H9 (cell line): ENCODE measurements around the gene ZCCHC7. TPM values are rescaled to one million over a fixed set of nuclear protein-coding genes. Genes with fewer than 3 reads are reported as not detected.
"Not testable (repeated sequence)": the region's sequence is repeated elsewhere in the genome, so short reads cannot be mapped to it uniquely, and the experiment has no call there.

Experiments used
- DNase-seq: peaks from one replicate; pipeline ENCODE4 v3.0.0-alpha.2; 2017
- H2AFZ ChIP-seq: one replicate; pipeline ENCODE4 v1.6.1; 2013; ENCODE audit warnings: mild to moderate bottlenecking, low read length, control low read depth, moderate library complexity
- H2AK5ac ChIP-seq: 2 replicates; pipeline ENCODE4 v1.6.1; 2013; ENCODE audit warnings: low read length, control low read depth, mixed read lengths; ENCODE audit not compliant: insufficient read length
- H2BK120ac ChIP-seq: one replicate; pipeline ENCODE4 v1.6.1; 2013; ENCODE audit warnings: low read depth, mild to moderate bottlenecking, low read length, control low read depth, inconsistent platforms; ENCODE audit not compliant: poor library complexity, severe bottlenecking
- H2BK12ac ChIP-seq: 2 replicates; pipeline ENCODE4 v1.6.1; 2013; ENCODE audit warnings: low read length, control low read depth, mixed read lengths, low read depth; ENCODE audit not compliant: insufficient read length
- H2BK15ac ChIP-seq: 2 replicates; pipeline ENCODE4 v1.6.1; 2013; ENCODE audit warnings: low read depth, low read length, control low read depth
- H2BK20ac ChIP-seq: one replicate; pipeline ENCODE4 v1.6.1; 2013; ENCODE audit warnings: low read depth, mild to moderate bottlenecking, low read length, control low read depth, inconsistent platforms; ENCODE audit not compliant: poor library complexity, severe bottlenecking
- H2BK5ac ChIP-seq: 2 replicates; pipeline ENCODE4 v1.6.1; 2013; ENCODE audit warnings: low read length, control low read depth, mixed read lengths; ENCODE audit not compliant: insufficient read length
- H3K14ac ChIP-seq: 2 replicates; pipeline ENCODE4 v1.6.1; 2013; ENCODE audit warnings: low read length, control low read depth; ENCODE audit not compliant: insufficient read depth
- H3K18ac ChIP-seq: 2 replicates; pipeline ENCODE4 v1.6.1; 2013; ENCODE audit warnings: low read depth, mild to moderate bottlenecking, mixed read lengths, low read length, control low read depth; ENCODE audit not compliant: insufficient read length
- H3K23ac ChIP-seq: 2 replicates; pipeline ENCODE4 v1.6.1; 2013; ENCODE audit warnings: low read length, control low read depth, mixed read lengths, low read depth; ENCODE audit not compliant: insufficient read length
- H3K23me2 ChIP-seq: 2 replicates; pipeline ENCODE4 v1.6.1; 2013; ENCODE audit warnings: low read depth, mild to moderate bottlenecking, mixed read lengths, low read length, control low read depth; ENCODE audit not compliant: insufficient read length, poor library complexity, severe bottlenecking
- H3K27ac ChIP-seq: 2 replicates; pipeline ENCODE4 v1.5.1; 2013; ENCODE audit warnings: low read length, control low read depth, mixed read lengths, low read depth; ENCODE audit not compliant: insufficient read length
- H3K27me3 ChIP-seq: 2 replicates; pipeline ENCODE4 v1.6.1; 2013; ENCODE audit warnings: low read length, control low read depth, inconsistent platforms; ENCODE audit not compliant: insufficient read depth
- H3K4ac ChIP-seq: 2 replicates; pipeline ENCODE4 v1.6.1; 2013; ENCODE audit warnings: low read depth, mild to moderate bottlenecking, control low read depth, inconsistent platforms, low read length, moderate library complexity
- H3K4me1 ChIP-seq: 2 replicates; pipeline ENCODE4 v1.6.1; 2013; ENCODE audit warnings: low read length, control low read depth, inconsistent platforms; ENCODE audit not compliant: insufficient read depth
- H3K4me2 ChIP-seq: 2 replicates; pipeline ENCODE4 v1.6.1; 2013; ENCODE audit warnings: low read length, control low read depth, mixed read lengths; ENCODE audit not compliant: insufficient read length, insufficient read depth
- H3K56ac ChIP-seq: 2 replicates; pipeline ENCODE4 v1.6.1; 2013; ENCODE audit warnings: low read depth, mild to moderate bottlenecking, mixed read lengths, low read length, control low read depth; ENCODE audit not compliant: insufficient read length
- H3K79me1 ChIP-seq: 2 replicates; pipeline ENCODE4 v1.6.1; 2013; ENCODE audit warnings: low read depth, mild to moderate bottlenecking, moderate library complexity, low read length, control low read depth, inconsistent platforms; ENCODE audit not compliant: insufficient read depth, poor library complexity, severe bottlenecking
- H3K79me2 ChIP-seq: 2 replicates; pipeline ENCODE4 v1.6.1; 2013; ENCODE audit warnings: low read length, control low read depth, inconsistent platforms; ENCODE audit not compliant: insufficient read depth
- H3K9ac ChIP-seq: 2 replicates; pipeline ENCODE4 v1.6.1; 2013; ENCODE audit warnings: low read length, control low read depth, mixed read lengths; ENCODE audit not compliant: insufficient read length; ENCODE audit errors: extremely low read depth
- H3K9me3 ChIP-seq: one replicate; pipeline ENCODE4 v1.6.1; 2013; ENCODE audit warnings: low read depth, low read length, inconsistent platforms; ENCODE audit not compliant: control insufficient read depth
- H3T11ph ChIP-seq: one replicate; pipeline ENCODE4 v1.6.1; 2013; ENCODE audit warnings: mild to moderate bottlenecking, low read length, control low read depth, inconsistent platforms
- H4K20me1 ChIP-seq: one replicate; pipeline ENCODE4 v1.6.1; 2013; ENCODE audit not compliant: control insufficient read depth, insufficient read length, insufficient read depth
- H4K5ac ChIP-seq: 2 replicates; pipeline ENCODE4 v1.6.1; 2013; ENCODE audit warnings: low read depth, mild to moderate bottlenecking, mixed read lengths, low read length, control low read depth; ENCODE audit not compliant: insufficient read length
- H4K8ac ChIP-seq: replicated peaks from 2 replicates; pipeline ENCODE4 v1.6.1; 2013; ENCODE audit warnings: low read length, control low read depth, mixed read lengths, low read depth; ENCODE audit not compliant: insufficient read length
- H4K91ac ChIP-seq: 2 replicates; pipeline ENCODE4 v1.6.1; 2013; ENCODE audit warnings: low read depth, mild to moderate bottlenecking, moderate library complexity, mixed read lengths, low read length, control low read depth; ENCODE audit not compliant: insufficient read length
- H3K27ac Mint-ChIP-seq, 3 experiments: 2 replicates in 2 of 3; 3 replicates in 1 of 3; pipeline ENCODE4 v1.8.0; 2020 to 2021; ENCODE audit warnings: mixed read lengths in 3 of 3, mild to moderate bottlenecking in 1 of 3, moderate library complexity in 1 of 3
- H3K27me3 Mint-ChIP-seq: 2 replicates; pipeline ENCODE4 v1.8.0; 2021; ENCODE audit warnings: low read depth, mild to moderate bottlenecking, moderate library complexity, mixed read lengths
- H3K36me3 Mint-ChIP-seq, 3 experiments: 2 replicates in 2 of 3; 3 replicates in 1 of 3; pipeline ENCODE4 v1.8.0; 2020 to 2021; ENCODE audit warnings: low read depth in 3 of 3, mixed read lengths in 3 of 3; ENCODE audit not compliant: insufficient read depth in 1 of 3
- H3K4me1 Mint-ChIP-seq, 2 experiments: 2 replicates each; pipeline ENCODE4 v1.8.0; 2020; ENCODE audit warnings: mixed read lengths in 2 of 2
- H3K4me3 Mint-ChIP-seq, 2 experiments: 2 replicates in 1 of 2; 3 replicates in 1 of 2; pipeline ENCODE4 v1.8.0; 2020 to 2021; ENCODE audit warnings: mild to moderate bottlenecking in 2 of 2, mixed read lengths in 2 of 2, moderate library complexity in 1 of 2
- H3K9me3 Mint-ChIP-seq, 2 experiments: 2 replicates in 1 of 2; 3 replicates in 1 of 2; pipeline ENCODE4 v1.8.0; 2020; ENCODE audit warnings: mild to moderate bottlenecking in 2 of 2, mixed read lengths in 2 of 2, moderate library complexity in 1 of 2
- WGBS: extraction: QIAGEN DNeasy Blood & Tissue Kit; methylation state at CpG from one replicate; pipeline ENCODE4 v1.1.7; 2013; ENCODE audit warnings: missing lambda C conversion rate, low lambda C conversion rate, mixed read lengths; ENCODE audit not compliant: insufficient read length; ENCODE audit errors: extremely low coverage; 5-methylcytosine and 5-hydroxymethylcytosine counted together
- long read RNA-seq: library from polyadenylated mRNA; unstranded; transcript quantifications from one replicate; pipeline ENCODE4 v2.0.0, GENCODE V29; 2020
- total RNA-seq: library from RNA; stranded (reverse); gene quantifications from 2 replicates; pipeline ENCODE4 v1.2.1, GENCODE V29; 2021
- TF ChIP-seq, protein P1 (sequence below): fragments of 200-600 bp; sonication (generic); conservative IDR thresholded peaks from 3 replicates; pipeline ENCODE4 v1.8.0; 2021; ENCODE audit warnings: antibody characterized with exemption, mild to moderate bottlenecking

Gene ZCCHC7
- 20.3 and 21.4 TPM in 2 replicates for total RNA-seq
- long read RNA-seq, transcript ZCCHC7-202 (9 exons, 2,619 nt) = major isoform, 23 of 123 reads
- long read RNA-seq, partial matches to known transcripts = 43 of 123 reads
- long read RNA-seq, other reads (novel, unspliced or antisense) = 55 of 123 reads

DNA sequence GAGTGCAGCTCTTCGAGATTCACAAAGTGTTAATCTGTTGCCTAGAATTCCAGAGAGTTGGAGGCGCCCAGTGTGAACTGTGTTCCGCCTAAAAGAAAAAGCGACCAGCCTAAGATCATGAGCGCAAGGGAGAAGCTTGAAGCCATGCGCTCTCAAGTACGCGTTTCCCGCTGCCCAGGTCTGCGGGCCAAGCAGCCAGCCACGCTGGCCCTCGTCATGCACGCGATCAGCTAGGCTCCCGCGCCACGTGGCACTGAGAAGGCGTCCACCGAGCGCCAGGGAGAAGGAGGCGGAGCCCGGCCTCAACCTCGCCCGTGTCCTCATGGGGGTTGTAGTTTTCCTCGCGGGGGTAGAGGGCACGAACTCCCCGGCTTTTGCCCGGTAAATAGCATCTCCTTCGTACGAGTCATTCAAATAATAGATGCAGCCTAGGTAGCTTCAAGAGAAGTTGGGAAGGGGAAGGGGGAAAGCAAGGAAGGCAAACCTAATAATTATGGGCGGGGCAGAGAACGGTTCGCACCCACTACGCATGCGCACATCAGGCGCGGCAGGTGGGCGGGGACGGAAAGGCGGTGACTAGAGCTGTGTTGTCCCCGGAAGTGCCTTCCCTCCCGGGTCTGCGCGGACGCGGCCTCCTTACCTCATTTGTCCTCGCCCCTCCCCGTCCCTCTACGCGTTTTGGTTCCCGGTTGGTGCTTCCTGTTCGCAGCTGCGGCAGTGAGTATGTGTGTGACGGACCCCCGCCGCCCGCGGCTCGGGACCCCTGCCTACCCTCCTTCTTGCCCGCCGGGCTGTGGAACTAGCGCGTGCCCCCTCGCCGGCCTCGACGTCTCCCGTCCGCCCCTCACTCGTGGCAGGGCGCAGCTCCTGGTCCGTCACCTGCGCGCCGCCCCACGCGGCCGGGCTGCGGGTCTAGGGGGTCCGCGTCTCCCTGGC lies at the start of gene ZCCHC7:
Gene ZCCHC7 (plus strand): TSS at position 668 of the 936 bp plus-strand sequence.
- TF ChIP-seq, protein P1, sequence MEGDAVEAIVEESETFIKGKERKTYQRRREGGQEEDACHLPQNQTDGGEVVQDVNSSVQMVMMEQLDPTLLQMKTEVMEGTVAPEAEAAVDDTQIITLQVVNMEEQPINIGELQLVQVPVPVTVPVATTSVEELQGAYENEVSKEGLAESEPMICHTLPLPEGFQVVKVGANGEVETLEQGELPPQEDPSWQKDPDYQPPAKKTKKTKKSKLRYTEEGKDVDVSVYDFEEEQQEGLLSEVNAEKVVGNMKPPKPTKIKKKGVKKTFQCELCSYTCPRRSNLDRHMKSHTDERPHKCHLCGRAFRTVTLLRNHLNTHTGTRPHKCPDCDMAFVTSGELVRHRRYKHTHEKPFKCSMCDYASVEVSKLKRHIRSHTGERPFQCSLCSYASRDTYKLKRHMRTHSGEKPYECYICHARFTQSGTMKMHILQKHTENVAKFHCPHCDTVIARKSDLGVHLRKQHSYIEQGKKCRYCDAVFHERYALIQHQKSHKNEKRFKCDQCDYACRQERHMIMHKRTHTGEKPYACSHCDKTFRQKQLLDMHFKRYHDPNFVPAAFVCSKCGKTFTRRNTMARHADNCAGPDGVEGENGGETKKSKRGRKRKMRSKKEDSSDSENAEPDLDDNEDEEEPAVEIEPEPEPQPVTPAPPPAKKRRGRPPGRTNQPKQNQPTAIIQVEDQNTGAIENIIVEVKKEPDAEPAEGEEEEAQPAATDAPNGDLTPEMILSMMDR = no peak
- no CpG with 5 or more reads among the region's 82 CpGs for WGBS
- H3K18ac ChIP-seq = peak within 1 kb of the TSS; percentile 83
- H3K79me2 ChIP-seq = peaks cover 4% of the 10 kb centered on the region; the same call in 1 of the 2 replicates
- peaks cover 2% of the 10 kb centered on the region; the same call in 1 of the 2 replicates for H3K4me1 ChIP-seq
- H3K4me3 Mint-ChIP-seq = peak within 1 kb of the TSS; percentile 95 to 97
- peak; percentile 96 for DNase-seq
- H3K36me3 Mint-ChIP-seq = peaks cover 6% of the 10 kb centered on the region in 3 experiments; a peak in 5 of 7 replicates
- no peak within 1 kb of the TSS for H2BK5ac ChIP-seq
- H4K5ac ChIP-seq = no peak within 1 kb of the TSS
- no peak within 1 kb of the TSS for H2BK20ac ChIP-seq
- no peak within 1 kb of the TSS for H3T11ph ChIP-seq
- H3K56ac ChIP-seq = no peak within 1 kb of the TSS
- H3K4ac ChIP-seq = no peak within 1 kb of the TSS
- H3K23me2 ChIP-seq = peaks cover 3% of the 10 kb centered on the region
- H2BK120ac ChIP-seq = no peak within 1 kb of the TSS
- H3K9me3 Mint-ChIP-seq = peaks cover 6 to 11% of the 10 kb centered on the region in 2 experiments
- H4K20me1 ChIP-seq = no peaks in the 10 kb centered on the region
- H3K9me3 ChIP-seq = no peaks in the 10 kb centered on the region
- no peak within 1 kb of the TSS for H2AK5ac ChIP-seq
- H3K27ac ChIP-seq = no peak within 1 kb of the TSS
- H4K91ac ChIP-seq = no peak within 1 kb of the TSS
- peak within 1 kb of the TSS; percentile 80 for H3K4me2 ChIP-seq
- H3K4me1 Mint-ChIP-seq = peaks cover 9 to 11% of the 10 kb centered on the region in 2 experiments
- H2BK12ac ChIP-seq = no peak within 1 kb of the TSS
- H3K79me1 ChIP-seq = no peaks in the 10 kb centered on the region
- peak within 1 kb of the TSS; percentile 29 for H3K14ac ChIP-seq
- peak within 1 kb of the TSS; percentile 81 to 98 (median 98) for H3K27ac Mint-ChIP-seq
- peaks cover 16% of the 10 kb centered on the region for H3K27me3 Mint-ChIP-seq
- H2AFZ ChIP-seq = peak within 1 kb of the TSS; percentile 74
- no peak within 1 kb of the TSS for H2BK15ac ChIP-seq
- H3K23ac ChIP-seq = no peak within 1 kb of the TSS
- H3K27me3 ChIP-seq = peaks cover 2% of the 10 kb centered on the region; the same call in 1 of the 2 replicates
- H3K9ac ChIP-seq = peak within 1 kb of the TSS; percentile 23
- no peak within 1 kb of the TSS for H4K8ac ChIP-seq

DNA sequence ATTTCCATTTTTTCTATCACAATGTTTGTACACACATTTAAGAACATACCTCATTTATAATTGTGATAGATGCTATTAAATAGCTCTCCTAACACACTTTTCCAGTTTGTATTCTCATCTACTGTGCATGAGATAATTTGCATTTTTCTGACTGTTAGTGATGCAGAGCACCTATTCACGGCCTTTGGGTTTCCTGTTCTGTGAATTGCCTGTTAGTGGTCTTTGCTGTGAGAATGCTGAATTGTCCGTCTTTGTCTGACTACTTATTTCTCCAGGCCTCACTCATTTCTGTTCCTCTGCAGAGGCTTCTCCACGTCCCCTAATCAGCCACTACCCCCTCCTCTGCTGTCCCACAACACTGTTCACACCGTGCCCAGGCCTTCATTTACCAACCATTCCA lies 45.6 kb upstream of the ZCCHC7 start:
- WGBS = no CpG with 5 or more reads among the region's 4 CpGs
- not testable (repeated sequence) for H3K27ac Mint-ChIP-seq, H2BK15ac ChIP-seq, H2AFZ ChIP-seq, H3K4me1 Mint-ChIP-seq, H3K18ac ChIP-seq, H4K20me1 ChIP-seq, H3K4me1 ChIP-seq, H3K23ac ChIP-seq, H4K91ac ChIP-seq, H3K79me1 ChIP-seq, H3K36me3 Mint-ChIP-seq, H3K9ac ChIP-seq, H2AK5ac ChIP-seq, H3K9me3 ChIP-seq, H4K5ac ChIP-seq, H3K79me2 ChIP-seq, H3K4me3 Mint-ChIP-seq, DNase-seq, H3K4me2 ChIP-seq, H3K56ac ChIP-seq, H2BK20ac ChIP-seq, H3K14ac ChIP-seq, H2BK120ac ChIP-seq, H3T11ph ChIP-seq, H3K4ac ChIP-seq, H4K8ac ChIP-seq, H3K9me3 Mint-ChIP-seq, H2BK5ac ChIP-seq, H3K27me3 ChIP-seq, H3K23me2 ChIP-seq, H3K27ac ChIP-seq, H2BK12ac ChIP-seq
- peaks cover 16% of the 10 kb centered on the region for H3K27me3 Mint-ChIP-seq
